Measurements from ENCODE around the gene VAMP8. TPM values are rescaled to one million over a fixed set of nuclear protein-coding genes. Genes with fewer than 3 reads are reported as not detected.
"Not testable (repeated sequence)": the region's sequence is repeated elsewhere in the genome, so short reads cannot be mapped to it uniquely, and the experiment has no call there.

The VAMP8 gene
- total RNA-seq, result 16.9 TPM
- long read RNA-seq, transcript VAMP8-201 (3 exons, 774 nt), result major isoform, 5 of 7 reads
- long read RNA-seq, partial matches to known transcripts, result 1 of 7 reads
- long read RNA-seq, other reads (novel, unspliced or antisense), result 0 of 7 reads

DNA sequence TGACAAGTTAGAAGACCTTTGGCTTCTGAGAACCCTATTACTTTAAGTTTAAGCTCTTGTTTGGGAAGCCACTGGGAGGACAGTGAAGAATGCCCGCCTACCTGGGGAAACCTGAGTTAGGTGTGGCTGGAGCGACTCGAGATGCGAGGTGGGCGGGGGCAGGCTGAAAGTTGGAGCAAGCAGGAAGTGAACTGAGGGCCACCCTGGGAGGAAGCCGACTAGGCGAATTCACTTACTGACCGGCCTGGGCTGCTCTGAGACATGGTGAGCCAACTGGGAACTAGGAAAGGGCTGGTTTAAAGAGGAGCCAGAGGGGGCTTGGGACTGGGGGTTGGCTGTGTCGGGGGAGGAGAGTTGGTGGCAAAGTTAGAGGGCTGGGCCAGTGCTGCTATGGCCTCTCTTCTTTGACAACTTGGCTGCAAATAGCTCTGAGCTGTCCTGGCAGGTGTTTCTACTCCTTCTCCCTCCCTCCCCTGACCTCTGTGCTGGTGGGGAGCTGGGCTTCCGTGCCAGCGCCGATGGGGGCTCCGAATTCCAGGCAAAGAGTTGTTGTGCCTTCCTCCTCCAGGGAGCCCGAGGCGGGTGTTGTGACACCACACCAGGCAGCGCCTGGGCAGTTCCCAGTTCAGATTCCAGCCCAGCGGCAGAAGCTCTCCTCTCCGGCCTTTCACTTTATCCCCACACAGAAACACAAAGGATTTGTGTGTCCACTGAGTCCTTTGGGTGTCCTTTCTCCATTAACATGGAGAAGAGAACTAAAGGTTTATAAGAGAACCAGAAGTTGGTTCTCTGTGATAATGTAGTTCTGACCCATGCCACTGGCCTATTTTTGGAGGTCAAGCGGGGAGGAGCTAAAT is at the start of gene VAMP8:
Gene VAMP8, plus strand, starts transcription at position 201 of the 857 bp plus-strand sequence. Its CDS starts 61 bp downstream, at position 262.
- DNase-seq (peak; percentile 70), ATAC-seq (ENCODE audit: poor library complexity) (peak; percentile 52)
- intact Hi-C loops (cut with DNase I), result no loop called here

DNA sequence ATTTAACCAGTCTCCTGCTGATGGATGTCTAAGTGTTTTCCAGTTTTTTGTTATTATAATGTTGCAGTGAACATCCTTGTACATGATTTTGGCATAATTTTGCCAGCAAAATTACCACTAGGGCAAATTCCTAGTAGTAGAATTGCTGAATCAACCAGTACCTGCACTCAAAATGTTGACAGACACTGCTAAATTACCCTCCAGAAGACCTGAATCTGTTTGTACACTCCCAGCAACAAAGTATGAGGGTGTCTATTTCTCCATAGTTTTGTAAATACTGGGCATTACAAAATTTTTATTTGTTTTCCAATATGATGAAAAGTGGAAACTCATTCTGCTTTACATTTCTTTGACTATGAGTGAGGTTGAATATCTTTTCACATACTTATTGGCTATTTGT is 49.6 kb upstream of the VAMP8 start:
- DNase-seq (no peak), ATAC-seq (ENCODE audit: poor library complexity) (no peak)
- intact Hi-C loops (cut with DNase I), result no loop called here

DNA sequence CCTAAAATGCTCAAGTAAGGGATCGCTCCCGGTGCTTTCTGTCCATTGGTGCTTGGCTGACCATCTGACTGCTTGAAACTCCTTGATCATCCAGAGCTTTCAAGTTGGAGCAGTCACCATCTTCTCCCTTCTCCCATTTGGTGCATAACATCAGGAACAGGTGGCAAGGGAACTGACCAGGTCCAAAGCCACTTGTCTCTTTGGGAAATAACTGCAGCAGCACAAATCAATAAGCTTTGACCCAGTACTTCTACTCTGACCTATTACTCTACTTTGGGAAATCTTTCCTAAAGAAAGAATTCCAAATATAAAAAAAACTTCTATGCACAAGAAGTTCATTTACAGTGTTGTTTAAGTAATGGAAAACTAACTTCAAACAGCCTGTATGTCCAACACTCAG is 49.0 kb upstream of the VAMP8 start:
- intact Hi-C loops (cut with DNase I), result no loop called here
- no peak for ATAC-seq (ENCODE audit: poor library complexity)
- DNase-seq, result no peak

DNA sequence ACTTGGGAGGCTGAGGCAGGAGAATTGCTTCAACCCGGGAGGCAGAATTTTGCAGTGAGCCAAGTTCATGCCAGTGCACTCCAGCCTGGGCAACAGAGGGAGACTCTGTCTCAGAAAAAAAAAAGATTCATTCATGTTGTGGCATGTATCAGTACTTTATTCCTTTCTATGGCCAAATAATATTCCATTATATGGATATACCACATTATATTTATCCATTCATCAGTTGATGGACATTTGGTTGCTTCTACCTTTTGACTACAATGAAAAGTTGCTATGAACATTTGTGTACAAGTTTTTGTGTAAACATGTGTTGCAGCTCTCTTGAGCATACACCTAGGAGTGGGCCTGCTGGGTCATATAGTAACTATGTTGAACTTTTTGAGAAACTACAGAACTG is 47.6 kb upstream of the VAMP8 start:
- ATAC-seq (ENCODE audit: poor library complexity) (no peak), DNase-seq (no peak)
- intact Hi-C loops (cut with DNase I), result no loop called here

DNA sequence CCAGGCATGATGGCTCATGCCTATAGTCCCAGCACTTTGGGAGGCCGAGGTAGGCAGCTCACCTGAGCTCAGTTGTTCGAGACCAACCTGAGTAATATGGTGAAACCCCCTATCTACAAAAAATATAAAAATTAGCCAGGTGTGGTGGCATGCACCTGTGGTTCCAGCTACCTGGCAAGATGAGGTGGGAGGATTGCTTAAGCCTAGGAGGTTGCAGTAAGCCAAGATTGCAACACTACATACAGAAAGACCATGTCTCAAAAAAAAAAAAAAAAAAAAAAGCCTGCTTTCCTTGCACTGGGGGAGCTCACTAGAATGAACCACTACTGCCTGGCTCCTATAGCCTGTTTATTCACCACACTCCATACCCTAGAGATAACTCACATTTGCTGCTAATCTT is 45.8 kb upstream of the VAMP8 start:
- intact Hi-C loops (cut with DNase I), result no loop called here
- ATAC-seq (ENCODE audit: poor library complexity), result no peak
- no peak for DNase-seq

DNA sequence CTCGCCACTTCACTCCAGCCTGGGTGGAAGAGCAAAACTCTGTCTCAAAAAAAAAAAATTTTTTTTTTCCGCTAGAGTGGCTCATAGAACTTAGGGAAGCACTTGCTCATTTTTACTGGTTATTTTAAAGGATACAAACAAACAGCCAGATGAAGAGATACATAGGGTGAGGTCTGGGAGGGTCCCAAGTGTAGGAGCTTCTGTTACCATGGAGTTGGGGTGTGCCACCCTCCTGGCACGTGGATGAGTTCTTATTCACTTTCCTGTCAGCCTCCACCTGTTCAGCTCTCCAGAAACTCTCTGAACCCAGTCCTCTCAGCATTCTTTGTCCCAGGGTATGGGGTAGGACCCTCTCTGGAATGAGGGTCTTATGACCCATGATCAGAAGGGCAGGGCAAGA is 43.3 kb upstream of the VAMP8 start:
- ATAC-seq (ENCODE audit: poor library complexity) (no peak), DNase-seq (no peak)
- intact Hi-C loops (cut with DNase I), result no loop called here

DNA sequence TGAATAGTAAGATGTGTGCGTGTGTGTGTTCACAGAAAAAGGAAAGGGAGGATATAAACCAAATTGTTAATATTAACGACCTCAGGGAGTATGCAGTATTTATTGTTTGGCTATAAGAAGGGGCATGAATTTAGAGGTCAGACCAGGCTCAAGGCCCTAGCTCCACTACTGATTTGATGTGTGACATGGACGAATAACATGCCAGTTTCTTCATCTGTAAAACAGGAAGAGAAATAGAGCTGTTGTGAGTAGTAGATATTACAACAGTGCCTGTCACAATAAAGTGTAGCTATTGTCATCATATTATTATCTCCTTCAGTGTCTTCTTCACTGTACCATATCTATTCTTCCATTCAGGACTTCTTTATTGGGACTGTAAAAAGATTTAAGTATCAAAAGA is 42.5 kb upstream of the VAMP8 start:
- DNase-seq (no peak), ATAC-seq (ENCODE audit: poor library complexity) (no peak)
- intact Hi-C loops (cut with DNase I), result loop anchor here (5.0 kb wide), 2 partner anchors 33 to 98 kb away; no protein-coding TSS in a partner anchor

DNA sequence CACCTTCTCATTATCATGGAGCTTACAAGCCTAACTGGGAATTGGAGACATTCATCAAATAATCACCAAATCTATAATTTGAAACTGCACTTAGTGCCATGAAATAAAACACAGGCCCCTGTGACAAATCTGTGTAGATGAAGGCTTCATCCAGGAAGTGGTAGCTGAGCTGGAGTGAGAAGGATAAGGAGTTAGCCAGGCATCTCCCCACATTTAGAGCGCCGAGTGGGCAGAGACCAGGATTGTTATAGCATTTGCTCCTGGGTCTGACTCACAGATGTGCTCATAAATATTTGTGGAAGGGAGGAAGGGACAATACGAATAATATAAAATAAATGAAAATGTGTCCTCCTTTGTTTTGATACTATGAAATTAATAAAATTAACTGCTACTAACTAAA is 40.9 kb upstream of the VAMP8 start:
- ATAC-seq (ENCODE audit: poor library complexity) (no peak), DNase-seq (no peak)
- intact Hi-C loops (cut with DNase I), result loop anchor here (5.0 kb wide), 2 partner anchors 34 to 99 kb away; no protein-coding TSS in a partner anchor

DNA sequence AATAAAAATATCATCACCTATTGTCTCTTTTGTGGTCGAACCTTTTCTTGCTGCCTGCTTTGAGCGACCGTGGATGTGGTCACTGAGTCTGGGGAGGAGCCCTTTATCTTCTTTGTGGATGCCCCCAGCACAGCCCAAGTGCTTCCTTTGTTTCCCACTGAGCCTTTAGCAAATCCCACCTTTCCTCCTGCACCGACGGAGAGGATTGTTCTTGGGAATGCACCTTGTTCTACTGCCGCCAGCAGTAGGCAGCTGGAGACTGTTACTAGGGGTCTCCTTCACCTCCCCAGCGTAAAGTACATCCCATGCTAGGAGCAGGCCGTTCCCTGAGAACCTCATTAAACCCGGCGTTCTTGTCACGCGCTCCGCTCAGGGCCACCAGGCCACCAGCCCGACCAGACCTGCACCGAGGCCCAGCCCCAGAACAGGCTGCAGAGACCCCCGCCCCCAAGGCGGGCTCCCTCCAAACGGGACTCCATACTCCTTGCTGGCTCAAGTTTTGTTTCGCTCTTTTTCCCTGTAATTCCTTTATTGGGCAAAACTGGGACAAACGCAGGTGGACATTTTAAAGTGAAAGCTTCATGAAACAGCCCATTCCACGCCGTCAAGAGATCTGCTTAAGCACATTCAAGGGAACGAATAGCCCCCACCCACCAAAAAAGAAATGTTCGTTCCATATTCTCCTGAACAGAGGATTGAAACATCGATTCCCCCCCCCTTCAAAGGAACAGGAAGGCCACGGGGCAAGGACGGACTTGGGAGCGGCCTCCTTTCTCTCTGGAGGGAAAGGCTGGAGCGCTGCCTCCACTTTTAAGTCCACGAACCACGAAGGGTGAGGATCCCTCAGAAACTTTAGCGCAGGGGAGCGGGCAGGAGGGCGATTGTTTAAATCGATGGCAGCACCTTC is 39.5 kb upstream of the VAMP8 start:
- peak; percentile 28 for ATAC-seq (ENCODE audit: poor library complexity)
- intact Hi-C loops (cut with DNase I), result loop anchor here (5.0 kb wide), 2 partner anchors 36 to 101 kb away; no protein-coding TSS in a partner anchor
- peak; percentile 74 for DNase-seq

DNA sequence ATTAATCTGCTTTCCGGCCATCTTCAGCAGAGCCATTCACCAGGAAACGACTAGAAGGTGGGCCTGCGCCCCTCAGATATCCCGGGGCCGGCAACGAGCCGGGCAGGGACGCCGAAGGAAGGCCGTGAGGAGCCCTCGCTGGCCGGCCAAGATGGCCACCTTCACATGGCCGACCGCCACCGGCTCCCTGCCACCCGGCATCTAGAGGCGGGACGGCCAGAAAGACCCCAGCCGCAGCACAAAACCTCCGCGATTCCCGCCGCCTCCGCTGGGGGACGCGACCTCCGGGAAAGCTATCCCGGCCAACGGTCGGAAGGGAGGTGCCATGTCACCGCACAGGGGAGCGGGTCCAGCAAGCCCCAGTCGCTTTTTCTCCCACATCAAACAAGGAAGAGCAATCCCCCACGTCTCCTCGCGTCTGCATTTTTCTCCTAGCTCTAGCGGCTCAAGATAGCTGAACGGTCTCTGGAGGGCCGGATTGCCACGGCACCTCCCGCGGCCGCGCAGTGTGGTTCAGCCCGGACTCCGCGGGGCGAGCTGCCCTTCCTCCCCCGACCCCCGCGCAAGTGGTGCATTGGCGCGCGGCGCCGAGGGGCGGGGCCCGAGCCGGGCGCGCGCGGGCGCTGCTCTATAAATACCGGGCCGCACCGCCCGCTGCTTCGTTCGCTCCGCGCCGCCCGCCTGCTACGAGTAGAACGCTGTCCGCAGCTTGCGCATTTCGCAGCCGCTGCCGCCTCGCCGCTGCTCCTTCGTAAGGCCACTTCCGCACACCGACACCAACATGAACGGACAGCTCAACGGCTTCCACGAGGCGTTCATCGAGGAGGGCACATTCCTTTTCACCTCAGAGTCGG is 38.7 kb upstream of the VAMP8 start, which contains the start of gene MAT2A:
Gene MAT2A, plus strand, starts transcription at position 662 of the 854 bp plus-strand sequence. Its CDS starts 120 bp downstream, at position 782.
- ATAC-seq (ENCODE audit: poor library complexity), result peak; percentile 93
- intact Hi-C loops (cut with DNase I), result loop anchor here (5.0 kb wide), 2 partner anchors 36 to 101 kb away; no protein-coding TSS in a partner anchor
- DNase-seq, result peak; percentile 96

DNA sequence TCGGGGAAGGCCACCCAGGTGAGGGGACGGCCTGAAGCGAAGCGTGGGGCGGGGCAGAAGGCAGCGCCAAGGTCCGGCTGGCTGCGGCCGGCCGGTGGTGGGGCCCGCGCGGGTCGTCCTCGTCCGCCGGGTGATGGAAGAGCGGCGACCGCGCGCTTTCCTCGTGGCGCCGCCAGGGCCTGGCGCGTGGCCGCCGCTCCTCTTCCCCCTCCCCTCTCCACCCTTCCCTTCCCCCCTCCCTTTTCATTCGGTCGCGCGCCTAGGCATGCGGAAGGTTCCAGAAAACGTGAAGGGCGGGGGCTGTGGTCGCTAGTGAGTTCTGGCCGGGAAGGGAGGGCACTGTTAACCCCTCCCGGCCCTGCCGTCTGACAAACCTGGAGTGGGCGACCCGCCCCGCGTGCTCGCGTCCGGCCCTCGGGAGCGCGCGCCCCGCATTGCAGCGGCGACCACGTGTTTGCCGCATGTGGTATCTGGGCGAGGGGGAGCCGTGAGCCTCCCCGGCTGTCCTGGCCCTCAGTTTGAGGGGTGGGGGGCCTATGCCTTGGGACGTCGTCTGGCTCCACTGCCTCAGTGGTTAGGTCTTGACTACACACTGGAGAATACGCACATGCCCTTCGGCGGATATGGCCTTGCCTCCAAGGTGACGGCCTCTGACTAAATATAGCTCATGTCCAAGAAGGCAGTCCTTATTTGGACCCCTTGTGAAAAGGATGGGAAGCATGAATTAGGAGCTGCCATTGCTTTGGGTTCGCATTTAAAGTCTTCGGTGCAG is 37.8 kb upstream of the VAMP8 start:
- intact Hi-C loops (cut with DNase I), result loop anchor here (5.0 kb wide), 2 partner anchors 37 to 102 kb away; no protein-coding TSS in a partner anchor
- peak; percentile 66 for ATAC-seq (ENCODE audit: poor library complexity)
- DNase-seq, result peak; percentile 83

DNA sequence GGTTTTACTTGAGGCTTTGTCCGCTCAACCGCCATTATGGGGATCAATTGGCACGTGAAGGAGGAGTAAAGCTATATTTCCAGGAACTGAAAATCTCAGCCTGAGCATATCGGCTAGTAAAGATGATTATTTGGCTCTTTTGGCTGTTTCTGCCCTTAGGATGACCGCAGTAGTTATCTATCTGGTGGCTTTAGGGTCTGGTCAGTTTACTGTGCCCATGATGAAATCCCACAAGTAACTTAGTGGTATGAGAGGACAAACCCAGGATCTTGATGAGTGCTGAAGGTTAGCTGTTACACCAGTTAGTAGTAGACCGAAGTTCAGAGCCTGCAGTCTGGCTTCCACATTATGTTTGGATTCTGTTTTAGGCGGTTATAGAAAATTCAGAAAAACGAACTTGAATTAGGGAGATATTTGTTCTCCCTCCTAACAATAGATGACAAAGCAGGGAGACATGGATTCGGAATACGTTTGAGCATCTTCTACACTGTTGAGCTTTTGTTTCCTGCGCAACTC is 37.2 kb upstream of the VAMP8 start:
- no peak for ATAC-seq (ENCODE audit: poor library complexity)
- intact Hi-C loops (cut with DNase I), result no loop called here
- DNase-seq, result no peak

DNA sequence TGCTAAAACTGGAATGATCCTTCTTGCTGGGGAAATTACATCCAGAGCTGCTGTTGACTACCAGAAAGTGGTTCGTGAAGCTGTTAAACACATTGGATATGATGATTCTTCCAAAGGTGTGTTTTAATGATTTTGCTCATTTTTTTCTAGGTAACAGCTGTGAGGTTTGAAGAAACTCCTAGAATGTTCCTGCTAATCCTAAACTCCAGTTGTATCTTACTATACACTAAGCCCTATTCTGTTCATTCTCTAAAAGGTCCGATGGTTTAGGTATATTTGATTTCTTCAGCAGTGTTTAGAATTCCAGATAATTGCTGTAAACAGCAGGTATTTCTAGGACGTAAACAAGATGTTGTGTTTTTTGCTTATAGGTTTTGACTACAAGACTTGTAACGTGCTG is 36.1 kb upstream of the VAMP8 start:
- ATAC-seq (ENCODE audit: poor library complexity) (no peak), DNase-seq (no peak)
- intact Hi-C loops (cut with DNase I), result no loop called here

DNA sequence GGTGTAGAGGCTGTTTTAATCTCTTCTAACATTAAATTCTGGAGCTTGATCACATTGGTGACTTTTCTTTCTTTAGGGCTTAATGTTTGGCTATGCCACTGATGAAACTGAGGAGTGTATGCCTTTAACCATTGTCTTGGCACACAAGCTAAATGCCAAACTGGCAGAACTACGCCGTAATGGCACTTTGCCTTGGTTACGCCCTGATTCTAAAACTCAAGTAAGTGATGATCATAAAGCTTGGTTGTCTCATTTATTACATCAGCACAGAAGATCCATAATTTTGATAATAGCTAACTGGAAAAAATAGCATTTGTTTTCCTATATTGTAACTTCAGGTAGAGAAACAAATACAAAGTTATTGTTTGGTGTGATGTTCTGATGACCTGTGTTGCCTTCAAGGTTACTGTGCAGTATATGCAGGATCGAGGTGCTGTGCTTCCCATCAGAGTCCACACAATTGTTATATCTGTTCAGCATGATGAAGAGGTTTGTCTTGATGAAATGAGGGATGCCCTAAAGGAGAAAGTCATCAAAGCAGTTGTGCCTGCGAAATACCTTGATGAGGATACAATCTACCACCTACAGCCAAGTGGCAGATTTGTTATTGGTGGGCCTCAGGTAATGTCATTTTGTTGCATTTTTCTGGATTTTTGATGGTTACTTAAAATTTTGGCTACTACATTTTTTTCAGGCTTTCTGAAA is 35.5 kb upstream of the VAMP8 start:
- intact Hi-C loops (cut with DNase I), result no loop called here
- DNase-seq (no peak), ATAC-seq (ENCODE audit: poor library complexity) (no peak)

DNA sequence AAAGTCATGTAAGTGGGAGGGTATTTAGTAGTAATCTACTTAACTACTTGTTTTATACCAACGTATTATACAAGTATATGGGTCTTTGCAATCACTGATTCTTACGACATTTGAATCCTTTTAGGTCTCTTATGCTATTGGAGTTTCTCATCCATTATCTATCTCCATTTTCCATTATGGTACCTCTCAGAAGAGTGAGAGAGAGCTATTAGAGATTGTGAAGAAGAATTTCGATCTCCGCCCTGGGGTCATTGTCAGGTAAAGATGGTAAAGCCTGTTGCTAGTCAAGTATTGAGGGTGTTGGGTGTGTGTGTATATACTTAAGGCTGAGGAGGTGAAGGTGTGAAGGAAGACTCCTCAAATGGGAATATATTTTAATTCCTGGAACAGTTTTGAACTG is 34.6 kb upstream of the VAMP8 start:
- intact Hi-C loops (cut with DNase I), result no loop called here
- DNase-seq (no peak), ATAC-seq (ENCODE audit: poor library complexity) (no peak)

DNA sequence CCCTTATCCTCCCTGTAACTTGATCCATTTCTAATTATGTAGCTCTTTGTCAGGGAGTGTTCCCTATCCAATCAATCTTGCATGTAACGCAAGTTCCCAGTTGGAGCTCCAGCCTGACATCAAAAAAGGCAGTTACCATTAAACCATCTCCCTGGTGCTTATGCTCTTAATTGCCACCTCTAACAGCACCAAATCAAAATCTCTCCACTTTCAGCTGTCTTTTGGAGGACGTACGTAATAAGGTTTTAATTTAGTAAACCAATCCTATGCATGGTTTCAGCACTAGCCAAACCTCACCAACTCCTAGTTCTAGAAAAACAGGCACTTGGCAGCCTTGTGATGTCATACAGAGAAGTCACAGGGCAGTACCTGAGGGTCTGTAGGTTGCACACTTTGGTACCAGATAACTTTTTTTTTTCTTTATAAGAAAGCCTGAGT is 33.1 kb upstream of the VAMP8 start:
- ATAC-seq (ENCODE audit: poor library complexity); DNase-seq; intact Hi-C loops (cut with DNase I): not testable (repeated sequence)

Measured in Right ventricle myocardium superior (tissue), 1 donor.